Stimulated activated naive CD4-positive, alpha-beta T cell (primary cell): ENCODE data around the gene REM2.
A peak's percentile ranks its signal among the peaks of the same experiment; 100 is the strongest.
"Not testable (repeated sequence)": the region's sequence is repeated elsewhere in the genome, so short reads cannot be mapped to it uniquely, and the experiment has no call there.

ENCODE experiments used
- DNase-seq, 6 experiments: peaks; one replicate each; lab custom pipeline; 2025; lab: John Stamatoyannopoulos, UW

The REM2 gene

DNA sequence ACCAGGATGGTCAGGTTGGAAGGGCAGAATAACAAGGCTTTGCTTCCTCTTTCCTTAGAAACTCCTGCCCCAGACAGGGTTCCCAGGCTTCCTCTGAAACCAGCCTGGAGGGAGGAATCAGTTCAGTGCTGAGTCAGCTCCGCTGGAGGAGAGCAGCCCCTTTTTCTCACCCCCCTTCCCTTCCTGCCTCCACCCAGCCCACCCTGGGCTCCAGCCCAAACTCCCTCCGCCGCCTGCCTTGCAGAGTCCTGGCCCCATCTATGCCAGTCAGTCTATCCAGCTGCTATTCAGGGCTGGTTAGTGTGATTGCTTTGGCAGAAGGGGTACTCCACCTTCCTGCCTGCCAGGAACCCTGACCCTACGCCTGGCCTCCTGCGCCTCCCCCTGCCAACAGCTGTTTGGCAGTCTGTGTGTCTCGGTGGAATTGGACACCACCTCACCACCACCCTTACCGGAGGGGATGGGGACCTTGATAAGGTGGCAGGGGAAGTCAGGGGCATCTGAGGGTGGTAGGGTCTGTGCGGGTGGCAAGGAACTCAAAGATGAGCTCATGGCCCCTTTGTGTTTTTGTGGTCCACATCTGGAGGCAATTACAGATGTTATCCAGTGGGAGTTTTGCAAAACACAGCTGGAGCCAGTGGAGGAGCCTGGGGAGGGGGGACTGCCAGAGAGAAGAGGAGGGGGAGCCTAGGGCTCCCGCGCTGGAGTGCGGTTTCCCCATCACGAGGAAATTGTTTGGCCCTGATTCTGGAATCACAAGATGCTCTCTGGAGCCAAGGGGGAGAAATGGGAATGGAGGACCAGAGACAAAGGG, 34.5 kb upstream of the REM2 start:
- DNase-seq = no peak

DNA sequence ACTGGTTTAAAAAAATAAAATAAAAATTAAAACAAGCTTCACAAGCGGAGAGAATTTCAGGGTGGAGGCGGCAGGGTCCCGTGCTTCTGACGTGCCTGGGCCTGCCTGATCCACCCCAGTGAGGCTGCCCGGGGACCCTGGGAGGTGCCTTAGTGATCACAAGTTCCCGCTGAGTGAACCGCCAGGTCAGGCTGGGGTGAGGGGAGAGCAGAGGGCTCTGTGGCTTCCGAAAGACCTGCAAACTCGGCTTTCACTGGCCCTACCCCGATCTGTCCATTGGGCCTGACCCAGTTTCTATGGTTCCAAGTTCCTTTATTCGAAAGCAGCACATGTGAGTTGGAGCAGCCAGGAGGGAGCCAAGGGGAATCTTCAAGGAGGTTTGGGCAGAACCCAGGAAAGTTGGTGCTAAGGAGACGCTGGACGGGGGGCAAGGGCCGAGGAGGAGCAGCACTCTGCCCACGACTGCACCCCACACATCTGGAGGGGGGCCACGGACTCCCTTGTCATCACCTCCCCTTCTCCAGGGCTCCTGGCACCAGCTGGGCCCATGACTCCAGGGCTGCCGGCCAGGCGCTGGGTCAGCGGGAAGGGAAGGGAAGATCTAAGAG, 33.7 kb upstream of the REM2 start:
- no peak for DNase-seq

GRCh38 chr14:22850944-22851764, 31.9 kb upstream of the REM2 start:
- no peak for DNase-seq

DNA sequence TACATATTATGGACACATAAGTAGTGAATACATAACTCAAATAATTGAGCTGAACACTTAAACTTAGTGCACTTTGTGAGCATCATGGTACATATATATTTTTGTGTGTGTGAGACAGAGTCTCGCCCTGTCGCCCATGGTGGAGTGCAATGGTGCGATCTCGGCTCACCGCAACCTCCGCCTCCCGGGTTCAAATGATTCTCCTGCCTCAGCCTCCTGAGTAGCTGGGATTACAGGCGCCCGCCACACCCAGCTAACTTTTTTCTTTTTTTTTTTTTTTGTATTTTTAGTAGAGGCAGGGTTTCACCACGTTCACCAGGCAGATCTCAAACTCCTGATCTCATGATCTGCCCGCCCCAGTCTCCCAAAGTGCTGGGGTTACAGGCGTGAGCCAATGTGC, 30.8 kb upstream of the REM2 start:
- not testable (repeated sequence) for DNase-seq

GRCh38 chr14:22852599-22852939, 30.5 kb upstream of the REM2 start:
- no peak for DNase-seq

GRCh38 chr14:22852940-22853767, 29.9 kb upstream of the REM2 start:
- DNase-seq = peak; percentile 66 to 93 (median 84)

GRCh38 chr14:22854296-22854695, 28.7 kb upstream of the REM2 start:
- DNase-seq = not testable (repeated sequence)

GRCh38 chr14:22854963-22855724, 27.9 kb upstream of the REM2 start:
- no peak for DNase-seq

DNA sequence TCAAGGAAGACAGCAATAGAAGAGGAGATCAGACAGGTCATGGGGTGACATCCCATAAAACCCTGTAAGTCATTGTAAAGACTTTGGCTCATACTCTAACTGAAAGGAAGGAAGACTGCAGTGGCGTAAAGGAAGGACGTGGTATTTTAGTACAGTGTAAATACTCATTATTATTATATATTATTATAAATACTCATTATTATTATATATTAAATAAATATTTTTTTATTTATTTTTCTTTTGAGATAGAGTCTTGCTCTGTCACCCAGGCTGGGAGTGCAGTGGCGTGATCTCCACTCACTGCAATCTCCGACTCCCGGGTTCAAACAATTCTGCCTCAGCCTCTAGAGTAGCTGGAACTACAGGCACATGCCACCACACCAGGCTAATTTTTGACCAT, 26.6 kb upstream of the REM2 start:
- DNase-seq = no peak

GRCh38 chr14:22860377-22860776, 22.6 kb upstream of the REM2 start:
- DNase-seq = not testable (repeated sequence)

GRCh38 chr14:22861651-22862050, 21.4 kb upstream of the REM2 start:
- DNase-seq = no peak

- no peak for DNase-seq
Observed at GRCh38 chr14:22864979-22865378, 18.0 kb upstream of the REM2 start.

DNA sequence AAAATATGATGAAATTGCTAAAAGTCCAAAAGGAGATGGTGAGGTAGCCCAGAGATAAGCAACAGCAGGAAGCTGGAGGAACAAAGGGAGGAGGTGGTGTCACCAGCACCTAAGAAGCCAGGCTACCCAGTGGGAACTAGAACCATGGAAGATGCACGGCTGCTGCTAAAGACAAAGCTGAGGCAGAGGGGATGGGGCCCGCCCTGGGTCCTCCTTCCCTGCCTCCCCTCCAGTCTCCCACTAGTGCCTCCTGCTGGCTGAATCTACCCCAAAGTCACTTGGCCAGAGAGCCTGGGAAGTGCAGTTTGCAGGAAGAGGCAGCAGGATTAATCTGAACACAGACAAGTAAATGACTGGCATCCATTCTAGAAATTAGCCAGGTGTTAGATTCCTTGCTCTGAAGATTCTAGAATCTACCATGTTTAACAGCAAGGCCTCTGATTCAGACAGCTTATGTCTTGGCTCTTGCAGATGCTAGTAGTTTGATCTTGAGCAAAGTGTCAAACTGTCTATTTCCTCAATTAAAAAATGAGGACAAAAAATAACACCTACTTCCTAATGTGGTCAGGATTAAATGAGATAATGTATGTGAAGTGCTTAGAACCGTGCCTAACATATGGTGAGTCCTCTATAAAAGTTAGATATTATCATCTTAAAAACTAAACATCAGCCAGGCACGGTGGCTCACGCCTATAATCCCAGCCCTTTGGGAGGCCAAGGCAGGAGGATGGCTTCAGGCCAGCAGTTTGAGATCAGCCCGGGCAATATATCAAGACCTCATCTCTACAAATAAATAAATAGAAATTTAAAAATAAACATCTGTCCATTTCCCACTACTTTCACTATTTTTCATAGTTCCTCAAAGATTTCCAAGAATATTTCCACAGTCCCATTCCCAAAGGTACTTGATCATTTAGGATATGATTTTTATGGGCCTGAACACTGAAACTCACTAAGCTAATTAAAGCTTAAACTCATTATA, 17.3 kb upstream of the REM2 start:
- DNase-seq = no peak

DNA sequence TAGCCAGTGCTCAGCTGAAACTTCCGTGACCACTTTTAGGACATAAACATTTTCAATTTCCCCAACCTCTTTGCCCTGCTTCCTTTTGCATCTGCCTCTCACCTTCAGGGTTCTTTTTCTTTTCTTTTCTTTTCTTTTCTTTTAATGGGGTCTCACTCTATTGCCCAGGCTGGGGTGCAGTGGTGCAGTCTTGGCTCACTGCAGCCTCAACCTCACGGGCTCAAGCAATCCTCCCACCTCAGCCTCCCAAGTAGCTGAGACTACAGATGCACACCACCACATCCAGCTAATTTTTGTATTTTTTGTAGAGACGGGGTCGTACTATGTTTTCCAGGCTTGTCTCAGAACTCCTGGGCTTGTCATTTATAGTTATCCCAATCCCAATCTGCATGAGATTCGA, 16.1 kb upstream of the REM2 start:
- no peak for DNase-seq

GRCh38 chr14:22870811-22871223, 12.2 kb upstream of the REM2 start:
- DNase-seq = no peak

- DNase-seq = peak; percentile 65 to 84 (median 74)
Observed at GRCh38 chr14:22871224-22872032, 11.6 kb upstream of the REM2 start, which contains the start of gene LRP10. Gene LRP10 (plus strand): TSS chr14:22871740. CDS start chr14:22872304, 564 bp downstream.

GRCh38 chr14:22872033-22872832, 10.8 kb upstream of the REM2 start:
- peak; percentile 47 to 82 (median 63) for DNase-seq
